Heart left ventricle (tissue), 13 donors: ENCODE results near the gene CADM3.

ENCODE experiments used
- CTCF ChIP-seq, 12 donors: fragments of 200-600 bp; sonication (generic) in 4 of 12; IDR thresholded peaks; one replicate each; pipeline versions ENCODE4 v1.5.0 to v1.8.0; 2018 to 2022; ENCODE audit warnings: antibody characterized with exemption in 12 of 12, mild to moderate bottlenecking in 5 of 12
- POLR2A ChIP-seq, 2 donors: fragments of 450-650 bp; IDR thresholded peaks; one replicate each; pipeline ENCODE4 v1.6.1; 2017; ENCODE audit warnings: antibody characterized with exemption in 2 of 2, mild to moderate bottlenecking in 2 of 2, moderate library complexity in 2 of 2
- donor health status: ischemic (EF 13 %, LVEDD 7.1; RV severe dilation, severe dysfunction).
- donor health status: DM: no; HTN: yes; CAD: no.
- donor health status: DM: no; HTN: no; CAD: no.
- donor health status: ischemic (EF 25% LVEDD 6.9; RV normal size, moderate dysfunction).
- donor health status: ischemic (EF 25% LVEDD 5.7; RV mildly dilated, moderate dysfunction).
- donor health status: ischemic (EF 35%, LVEDD 5.7; RV mildly dilated, moderate dysfunction).
- donor health status: nonischemic (EF 11% LVEDD 7.7; RV severe dilation, severe dysfunction).
- donor health status: DM: yes; HTN: yes; CAD: no.
- donor health status: PGD.
- donor health status: ischemic (EF 29% LVEDD 5.4; RV normal size, mild dysfunction).
- donor health status: nonischemic (EF 23%, LVEDD 6.1; RV moderate dilation, normal function).

GRCh38 chr1:159248311-159248710 lies 76.9 kb downstream of the CADM3 start:
- no peak for TF ChIP-seq POLR2A (IDR thresholded peaks at IDR 0.05)
- no peak for TF ChIP-seq CTCF (IDR thresholded peaks at IDR 0.05)
